Mucosa of descending colon (tissue), 3 donors: ENCODE measurements around the gene STX8. TPM values are rescaled to one million over a fixed set of nuclear protein-coding genes. Genes with fewer than 3 reads are reported as not detected.

Experiments
- ATAC-seq: fragments of 200-7000 bp; cut with Tn5 transposase; one replicate; pipeline ENCODE4 v1.9.1; 2020; ENCODE audit warnings: mild to moderate bottlenecking, moderate library complexity
- DNase-seq, 3 donors: peaks; one replicate each; pipeline ENCODE4 v3.0.0-alpha.2; 2020
- H3K36me3 ChIP-seq: fragments of 200-600 bp; one replicate; pipeline ENCODE4 v1.8.0; 2021; ENCODE audit warnings: low read depth, mild to moderate bottlenecking
- H3K4me1 ChIP-seq: fragments of 200-600 bp; one replicate; pipeline ENCODE4 v1.8.0; 2021; ENCODE audit warnings: low read depth, mild to moderate bottlenecking
- H3K4me3 ChIP-seq: fragments of 200-600 bp; one replicate; pipeline ENCODE4 v1.8.0; 2021; ENCODE audit warnings: mild to moderate bottlenecking
- H3K9me3 ChIP-seq: fragments of 200-600 bp; one replicate; pipeline ENCODE4 v1.8.0; 2021; ENCODE audit warnings: mild to moderate bottlenecking
- CTCF ChIP-seq: fragments of 200-600 bp; IDR thresholded peaks from one replicate; pipeline ENCODE4 v1.8.0; 2022; ENCODE audit warnings: antibody characterized with exemption, mild to moderate bottlenecking
- intact Hi-C, 2 donors: fragments of 100-400 bp; cut with DNase I in 1 of 2; cut with micrococcal nuclease in 1 of 2; formaldehyde crosslinking; loops; one replicate each; pipeline versions ENCODE4 v1.11.0 to v1.11.1; 2022; cut with DNase I, micrococcal nuclease
- total RNA-seq, 3 donors: library from RNA; stranded (reverse); fragmentation: NEBNext Ultra II Directional in 2 of 3; extraction: Animal tissue kit (Norgen Biotek cat#: 25700) in 2 of 3; gene quantifications; one replicate each; pipeline versions ENCODE4 v1.2.1 to v1.2.4, GENCODE V29; 2021 to 2023
- donor health status: DM: no; HTN: no; CAD: no; lungs with moderate emphysema.
- donor health status: DM: no; HTN: no; CAD: no.
- donor health status: DM: no; HTN: yes; CAD: no.

The STX8 gene
- total RNA-seq, 3 donors from 2014 or later: 45.1 to 62.5 (median 54.4) TPM

GRCh38 chr17:9271989-9272388 lies 303.6 kb downstream of the STX8 start:
- H3K36me3 ChIP-seq: no peaks in the 10 kb centered on the region
- DNase-seq: no peak

GRCh38 chr17:9270921-9271320 lies 304.7 kb downstream of the STX8 start:
- Histone ChIP-seq H3K9me3 (no peaks in the 10 kb centered on the region), H3K4me3 (no peak overlapping the region), H3K36me3 (no peaks in the 10 kb centered on the region), H3K4me1 (no peaks in the 10 kb centered on the region)
- no peak for DNase-seq
- intact Hi-C loops: no loop called here
- no peak for TF ChIP-seq CTCF
- no peak for ATAC-seq

More at GRCh38 chr17:9271989-9272388, 303.6 kb downstream of the STX8 start:
- no peaks in the 10 kb centered on the region for H3K9me3 ChIP-seq
- no peak overlapping the region for H3K4me3 ChIP-seq
- H3K4me1 ChIP-seq: no peaks in the 10 kb centered on the region
- intact Hi-C loops: no loop called here
- ATAC-seq: no peak
- no peak for TF ChIP-seq CTCF

- DNase-seq: no peak
- intact Hi-C loops: no loop called here
- H3K4me3 ChIP-seq: no peak overlapping the region
- H3K4me1 ChIP-seq: no peaks in the 10 kb centered on the region
- H3K36me3 ChIP-seq: no peaks in the 10 kb centered on the region
- ATAC-seq: no peak
- TF ChIP-seq CTCF: no peak
- H3K9me3 ChIP-seq: no peaks in the 10 kb centered on the region
Measured at GRCh38 chr17:9269350-9270035, 306.1 kb downstream of the STX8 start.

GRCh38 chr17:9268546-9268945 lies 307.1 kb downstream of the STX8 start:
- no peak for DNase-seq
- Histone ChIP-seq H3K4me3 (no peak overlapping the region), H3K4me1 (no peaks in the 10 kb centered on the region), H3K36me3 (no peaks in the 10 kb centered on the region), H3K9me3 (peaks cover 4% of the 10 kb centered on the region)
- ATAC-seq: no peak
- no peak for TF ChIP-seq CTCF
- intact Hi-C loops: no loop called here

- Histone ChIP-seq H3K4me1 (peaks cover 3% of the 10 kb centered on the region), H3K36me3 (no peaks in the 10 kb centered on the region), H3K9me3 (peaks cover 4% of the 10 kb centered on the region), H3K4me3 (no peak overlapping the region)
- intact Hi-C loops: no loop called here
- DNase-seq: no peak
- no peak for TF ChIP-seq CTCF
- no peak for ATAC-seq
Measured at GRCh38 chr17:9266697-9267117, 308.9 kb downstream of the STX8 start.
